ENCODE data around the gene DIAPH1. TPM values are rescaled to one million over a fixed set of nuclear protein-coding genes. Genes with fewer than 3 reads are reported as not detected.

DIAPH1 gene
- total and polyA plus RNA-seq, 8 donors: 18.0 to 181 (median 76.6) TPM

GRCh38 chr5:141491323-141492167 is 127.3 kb downstream of the DIAPH1 start:
- TF ChIP-seq POLR2A (IDR thresholded peaks at IDR 0.05) (no peak), POLR2AphosphoS5 (IDR thresholded peaks at IDR 0.05) (no peak), CTCF (IDR thresholded peaks at IDR 0.05) (no peak), EP300 (IDR thresholded peaks at IDR 0.05) (no peak)
- 19 to 46% (median 30%) methylated on average over 42 to 66 of the region's 66 CpGs for WGBS, 5 donors
- peak overlapping the region in 3 of 4 donors; percentile 2 to 39 (median 23) for H3K4me3 ChIP-seq

GRCh38 chr5:141490771-141491170 is 128.0 kb downstream of the DIAPH1 start:
- no peak overlapping the region for H3K27ac ChIP-seq
- WGBS, 5 donors: 78 to 88% (median 79%) methylated on average over 9 to 13 of the region's 13 CpGs
- TF ChIP-seq POLR2A (IDR thresholded peaks at IDR 0.05) (no peak), CTCF (IDR thresholded peaks at IDR 0.05) (no peak), EP300 (IDR thresholded peaks at IDR 0.05) (no peak), POLR2AphosphoS5 (IDR thresholded peaks at IDR 0.05) (no peak)
- peaks cover 0 to 14% (median 0%) of the 10 kb centered on the region in 4 donors for H3K9me3 ChIP-seq
- H3K27me3 ChIP-seq: peaks cover 0 to 90% (median 30%) of the 10 kb centered on the region in 3 donors
- peaks cover 12 to 54% (median 30%) of the 10 kb centered on the region in 4 donors for H3K4me1 ChIP-seq
- intact Hi-C loops (cut with DNase I; ENCODE audit: low total_unique reads): no loop called here
- no peak for DNase-seq
- peaks cover 0 to 48% (median 2%) of the 10 kb centered on the region in 4 donors for H3K36me3 ChIP-seq
- no peak overlapping the region for H3K4me3 ChIP-seq

More at GRCh38 chr5:141491323-141492167, 127.3 kb downstream of the DIAPH1 start:
- peaks cover 12 to 50% (median 30%) of the 10 kb centered on the region in 4 donors for H3K4me1 ChIP-seq
- peaks cover 0 to 88% (median 28%) of the 10 kb centered on the region in 3 donors for H3K27me3 ChIP-seq
- H3K9me3 ChIP-seq: peaks cover 0 to 12% (median 0%) of the 10 kb centered on the region in 4 donors
- no peak overlapping the region for H3K27ac ChIP-seq
- peaks cover 0 to 47% (median 6%) of the 10 kb centered on the region in 4 donors for H3K36me3 ChIP-seq
- no peak for DNase-seq
- intact Hi-C loops (cut with DNase I; ENCODE audit: low total_unique reads): no loop called here

- Histone ChIP-seq H3K27ac (no peak overlapping the region), H3K4me3 (no peak overlapping the region), H3K36me3 (peaks cover 0 to 50% (median 1%) of the 10 kb centered on the region in 4 donors), H3K9me3 (peaks cover 0 to 19% (median 0%) of the 10 kb centered on the region in 4 donors), H3K27me3 (peaks cover 0 to 91% (median 35%) of the 10 kb centered on the region in 3 donors), H3K4me1 (peaks cover 16 to 59% (median 34%) of the 10 kb centered on the region in 4 donors)
- no peak for DNase-seq
- WGBS, 5 donors: 86 to 95% (median 92%) methylated on average over 7 to 10 of the region's 10 CpGs
- intact Hi-C loops (cut with DNase I; ENCODE audit: low total_unique reads): no loop called here
- TF ChIP-seq CTCF (IDR thresholded peaks at IDR 0.05): no peak
- TF ChIP-seq EP300 (IDR thresholded peaks at IDR 0.05): no peak
- TF ChIP-seq POLR2A (IDR thresholded peaks at IDR 0.05): no peak
- TF ChIP-seq POLR2AphosphoS5 (IDR thresholded peaks at IDR 0.05): no peak
Measured at GRCh38 chr5:141490271-141490670, 128.5 kb downstream of the DIAPH1 start.

GRCh38 chr5:141489841-141490240 is 129.0 kb downstream of the DIAPH1 start:
- Histone ChIP-seq H3K27ac (peak overlapping the region in 1 of 5 donors; percentile 36), H3K27me3 (peaks cover 0 to 91% (median 40%) of the 10 kb centered on the region in 3 donors), H3K4me3 (no peak overlapping the region), H3K9me3 (peaks cover 0 to 22% (median 0%) of the 10 kb centered on the region in 4 donors), H3K4me1 (peaks cover 21 to 60% (median 36%) of the 10 kb centered on the region in 4 donors), H3K36me3 (peaks cover 0 to 50% (median 0%) of the 10 kb centered on the region in 4 donors)
- no peak for TF ChIP-seq POLR2A (IDR thresholded peaks at IDR 0.05)
- no peak for TF ChIP-seq POLR2AphosphoS5 (IDR thresholded peaks at IDR 0.05)
- TF ChIP-seq EP300 (IDR thresholded peaks at IDR 0.05): no peak
- no peak for TF ChIP-seq CTCF (IDR thresholded peaks at IDR 0.05)
- DNase-seq: no peak
- intact Hi-C loops (cut with DNase I; ENCODE audit: low total_unique reads): no loop called here
- WGBS, 5 donors: 80 to 85% (median 83%) methylated on average over 8 to 10 of the region's 10 CpGs
